Prostate gland (tissue), 2 donors: ENCODE measurements around the gene EFNB3. TPM values are rescaled to one million over a fixed set of nuclear protein-coding genes. Genes with fewer than 3 reads are reported as not detected.

Source experiments
- DNase-seq: peaks from one replicate; pipeline ENCODE4 v3.0.0-alpha.2; 2019; ENCODE audit warnings: low spot score
- H3K27ac ChIP-seq, 2 donors: fragments of 200-600 bp; sonication (generic); 2 replicates each; pipeline ENCODE4 v1.5.1; 2017 to 2019
- H3K27me3 ChIP-seq: fragments of 200-600 bp; sonication (generic); replicated peaks from 2 replicates; pipeline ENCODE4 v1.5.1; 2019; ENCODE audit not compliant: insufficient read depth
- H3K36me3 ChIP-seq, 2 donors: fragments of 200-600 bp; sonication (generic); 1 replicate in 1 of 2; 2 replicates in 1 of 2; pipeline versions ENCODE4 v1.5.1 to v1.8.1; 2017 to 2019
- H3K4me1 ChIP-seq: fragments of 200-600 bp; sonication (generic); replicated peaks from 2 replicates; pipeline ENCODE4 v1.5.1; 2019
- H3K4me3 ChIP-seq, 2 donors: fragments of 200-600 bp; sonication (generic); 2 replicates each; pipeline ENCODE4 v1.5.1; 2017 to 2019
- H3K9me3 ChIP-seq: fragments of 200-600 bp; sonication (generic); 2 replicates; pipeline ENCODE4 v1.5.1; 2017
- POLR2A ChIP-seq: fragments of 450-650 bp; IDR thresholded peaks from one replicate; pipeline ENCODE4 v1.6.1; 2016; ENCODE audit warnings: antibody characterized with exemption, mild to moderate bottlenecking
- POLR2AphosphoS5 ChIP-seq: sonication (generic); formaldehyde crosslinking; IDR thresholded peaks from one replicate; pipeline ENCODE4 v1.6.1; 2017; ENCODE audit warnings: antibody characterized with exemption
- WGBS: methylation state at CpG from one replicate; pipeline ENCODE4 v1.1.5; 2018; 5-methylcytosine and 5-hydroxymethylcytosine counted together
- intact Hi-C: fragments of 100-400 bp; cut with DNase I; formaldehyde crosslinking; loops from one replicate; pipeline ENCODE4 v1.14.2; 2022
- total RNA-seq, 2 donors: library from RNA; depleted of rRNA; stranded (reverse); fragments of >200 nt; gene quantifications; one replicate each; pipeline ENCODE4 v1.1.0, GENCODE V29; 2016
- TF ChIP-seq, protein P1 (sequence below), 4 experiments: fragments of 200-600 bp in 2 of 4; fragments of 450-650 bp in 2 of 4; sonication (generic) in 2 of 4; IDR thresholded peaks; 1 replicate in 3 of 4; 2 replicates in 1 of 4; pipeline ENCODE4 v1.5.1; 2016 to 2019; ENCODE audit warnings: antibody characterized with exemption in 4 of 4, mild to moderate bottlenecking in 2 of 4, moderate library complexity in 2 of 4

Gene EFNB3
- total RNA-seq, 2 donors from 2014 or later, result 3.0 to 5.5 TPM

DNA sequence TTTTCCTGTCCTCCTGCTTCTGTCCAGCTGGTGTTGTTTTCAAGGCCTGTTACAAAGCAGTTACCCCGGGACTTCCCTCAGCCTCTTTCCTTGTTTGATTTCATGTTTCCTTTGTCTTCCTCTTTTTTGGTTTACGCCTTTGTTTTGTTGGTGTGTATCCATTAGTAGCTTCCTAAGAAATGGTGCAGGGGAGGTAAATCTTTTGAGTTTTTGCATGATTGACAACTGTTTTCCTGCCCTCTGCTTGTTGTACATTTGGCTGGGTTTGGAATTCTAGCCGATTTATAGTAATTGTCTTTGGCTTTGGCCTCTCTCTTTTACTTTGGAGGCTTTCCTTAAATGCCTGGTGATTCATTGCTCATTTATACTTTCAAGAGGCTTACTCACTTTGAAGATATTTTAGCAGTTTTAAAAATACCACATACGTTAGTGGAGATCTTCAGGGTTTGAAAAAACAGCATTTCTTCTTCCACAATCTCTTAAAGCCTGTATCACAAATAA is 45.4 kb downstream of the EFNB3 start:
- no peak for DNase-seq
- intact Hi-C loops, result no loop called here
- Histone ChIP-seq H3K4me3 (no peak overlapping the region), H3K4me1 (no peaks in the 10 kb centered on the region), H3K9me3 (no peaks in the 10 kb centered on the region), H3K27ac (no peak overlapping the region), H3K27me3 (no peaks in the 10 kb centered on the region), H3K36me3 (no peaks in the 10 kb centered on the region)
- TF ChIP-seq POLR2A, result no peak
- TF ChIP-seq, protein P1, sequence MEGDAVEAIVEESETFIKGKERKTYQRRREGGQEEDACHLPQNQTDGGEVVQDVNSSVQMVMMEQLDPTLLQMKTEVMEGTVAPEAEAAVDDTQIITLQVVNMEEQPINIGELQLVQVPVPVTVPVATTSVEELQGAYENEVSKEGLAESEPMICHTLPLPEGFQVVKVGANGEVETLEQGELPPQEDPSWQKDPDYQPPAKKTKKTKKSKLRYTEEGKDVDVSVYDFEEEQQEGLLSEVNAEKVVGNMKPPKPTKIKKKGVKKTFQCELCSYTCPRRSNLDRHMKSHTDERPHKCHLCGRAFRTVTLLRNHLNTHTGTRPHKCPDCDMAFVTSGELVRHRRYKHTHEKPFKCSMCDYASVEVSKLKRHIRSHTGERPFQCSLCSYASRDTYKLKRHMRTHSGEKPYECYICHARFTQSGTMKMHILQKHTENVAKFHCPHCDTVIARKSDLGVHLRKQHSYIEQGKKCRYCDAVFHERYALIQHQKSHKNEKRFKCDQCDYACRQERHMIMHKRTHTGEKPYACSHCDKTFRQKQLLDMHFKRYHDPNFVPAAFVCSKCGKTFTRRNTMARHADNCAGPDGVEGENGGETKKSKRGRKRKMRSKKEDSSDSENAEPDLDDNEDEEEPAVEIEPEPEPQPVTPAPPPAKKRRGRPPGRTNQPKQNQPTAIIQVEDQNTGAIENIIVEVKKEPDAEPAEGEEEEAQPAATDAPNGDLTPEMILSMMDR (IDR thresholded peaks at IDR 0.05), result no peak
- no peak for TF ChIP-seq POLR2AphosphoS5
- WGBS, result 60% methylated on average over 4 of the region's 4 CpGs

DNA sequence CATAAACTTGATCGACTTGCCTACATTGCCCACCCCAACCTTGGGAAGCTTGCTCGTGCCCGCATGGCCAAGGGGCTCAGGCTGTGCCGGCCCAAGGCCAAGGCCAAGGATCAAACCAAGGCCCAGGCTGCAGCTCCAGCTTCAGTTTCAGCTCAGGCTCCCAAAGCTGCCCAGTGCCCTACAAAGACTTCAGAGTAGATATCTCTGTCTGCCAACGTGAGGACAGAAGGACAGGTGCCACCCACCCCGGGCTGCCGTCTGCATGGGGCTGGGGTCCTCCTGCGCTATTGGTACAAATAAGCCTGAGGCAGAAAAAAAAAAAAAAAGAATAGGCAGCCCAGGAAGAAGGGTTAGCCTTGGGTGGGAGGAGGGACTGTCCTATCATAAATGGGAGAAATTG is 49.7 kb downstream of the EFNB3 start:
- Histone ChIP-seq H3K27me3 (no peaks in the 10 kb centered on the region), H3K4me3 (no peak overlapping the region), H3K27ac (no peak overlapping the region), H3K36me3 (no peaks in the 10 kb centered on the region), H3K4me1 (no peaks in the 10 kb centered on the region), H3K9me3 (no peaks in the 10 kb centered on the region)
- no peak for DNase-seq
- 79% methylated on average over 8 of the region's 8 CpGs for WGBS
- intact Hi-C loops, result no loop called here
- no peak for TF ChIP-seq POLR2AphosphoS5
- TF ChIP-seq, protein P1 (IDR thresholded peaks at IDR 0.05), result no peak
- TF ChIP-seq POLR2A, result no peak

DNA sequence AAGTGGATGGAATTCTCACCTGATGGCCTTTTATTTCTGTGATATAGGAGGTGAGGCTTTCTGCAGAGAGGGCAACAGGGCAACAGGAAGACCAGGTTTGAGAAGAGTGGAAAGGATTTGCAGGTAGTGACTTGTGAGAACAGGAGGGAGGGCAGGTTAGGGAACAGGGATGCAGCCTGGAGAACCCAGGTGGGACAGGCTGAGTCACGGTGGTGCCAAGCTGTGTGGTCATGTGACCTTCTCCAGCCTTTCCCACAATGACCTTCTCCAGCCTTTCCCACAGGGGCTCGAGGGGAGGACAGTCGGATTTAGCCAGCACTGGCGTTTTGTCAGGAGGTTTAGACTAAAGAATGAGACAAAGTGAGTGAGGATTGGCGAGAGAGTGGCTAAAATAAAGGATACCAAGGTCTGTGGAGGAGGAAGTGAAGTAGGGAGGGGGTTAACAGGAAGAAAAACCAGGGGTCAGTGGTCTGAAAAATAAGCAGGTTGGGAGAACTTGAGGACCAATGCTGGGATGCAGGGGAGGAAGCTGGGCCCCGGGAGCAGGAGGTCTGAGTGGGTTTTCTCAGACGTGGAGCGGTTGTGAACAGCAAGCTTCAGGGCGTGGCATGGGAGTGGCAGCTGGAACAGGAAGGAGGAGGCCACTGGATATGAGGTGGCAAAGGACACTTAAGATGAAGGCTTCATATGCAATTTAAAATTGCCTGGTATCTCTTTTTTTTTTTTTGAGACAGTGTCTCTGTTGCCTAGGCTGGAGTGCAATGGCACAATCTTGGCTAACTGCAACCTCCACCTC is 50.3 kb downstream of the EFNB3 start:
- intact Hi-C loops, result no loop called here
- Histone ChIP-seq H3K36me3 (no peaks in the 10 kb centered on the region), H3K4me1 (no peaks in the 10 kb centered on the region), H3K9me3 (no peaks in the 10 kb centered on the region), H3K27ac (no peak overlapping the region), H3K4me3 (no peak overlapping the region), H3K27me3 (no peaks in the 10 kb centered on the region)
- TF ChIP-seq POLR2AphosphoS5, result no peak
- TF ChIP-seq POLR2A, result no peak
- TF ChIP-seq, protein P1 (IDR thresholded peaks at IDR 0.05), result no peak
- DNase-seq, result no peak
- WGBS, result 53% methylated on average over 9 of the region's 9 CpGs

DNA sequence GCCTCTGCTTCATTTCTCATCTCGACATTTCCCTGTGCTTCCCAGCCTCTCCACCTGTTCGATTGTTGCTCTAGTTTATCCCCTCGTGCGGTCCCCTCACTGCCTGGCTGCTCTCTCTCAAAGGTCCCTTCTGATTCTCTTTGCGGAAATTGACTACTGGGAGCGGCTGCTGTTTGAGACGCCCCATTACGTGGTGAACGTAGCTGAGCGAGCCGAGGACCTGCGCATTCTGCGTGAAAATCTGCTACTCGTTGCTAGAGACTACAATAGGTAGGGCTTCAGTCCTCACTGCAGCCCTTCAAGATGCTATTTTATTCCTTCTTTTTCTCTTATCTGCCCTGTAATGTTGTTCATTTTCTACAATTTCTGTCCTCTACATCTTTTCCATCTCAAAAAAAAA is 52.0 kb downstream of the EFNB3 start:
- intact Hi-C loops, result no loop called here
- Histone ChIP-seq H3K36me3 (no peaks in the 10 kb centered on the region), H3K4me3 (no peak overlapping the region), H3K27me3 (no peaks in the 10 kb centered on the region), H3K4me1 (no peaks in the 10 kb centered on the region), H3K27ac (no peak overlapping the region), H3K9me3 (no peaks in the 10 kb centered on the region)
- TF ChIP-seq POLR2AphosphoS5 (no peak), POLR2A (no peak)
- TF ChIP-seq, protein P1 (IDR thresholded peaks at IDR 0.05), result no peak
- DNase-seq, result no peak
- WGBS, result 89% methylated on average over 14 of the region's 14 CpGs

Other genes with a start within 250 kb of the EFNB3 start
- 10 to 100 TPM; 60.5 to 69.4 TPM for gene ZBTB4, start 225.6 kb upstream of the EFNB3 start, total RNA-seq
- gene SLC35G6, start 223.8 kb upstream of the EFNB3 start, total RNA-seq, result not detected
- gene POLR2A, start 220.8 kb upstream of the EFNB3 start, total RNA-seq, result 100 to 1,000 TPM in 1 of 2 donors, 10 to 100 TPM in 1; 79.7 to 217 TPM
- 10 to 100 TPM; 29.9 to 47.9 TPM for gene TNFSF12, start 156.1 kb upstream of the EFNB3 start, total RNA-seq
- gene TNFSF13, start 146.5 kb upstream of the EFNB3 start, total RNA-seq, result 10 to 100 TPM; 20.4 to 21.1 TPM
- 10 to 100 TPM; 39.6 to 65.7 TPM for gene SENP3, start 143.3 kb upstream of the EFNB3 start, total RNA-seq
- 10 to 100 TPM; 12.3 to 17.3 TPM for gene CD68, start 125.6 kb upstream of the EFNB3 start, total RNA-seq
- 100 to 1,000 TPM; 101 to 239 TPM for gene MPDU1, start 121.3 kb upstream of the EFNB3 start, total RNA-seq
- 10 to 100 TPM in 1 of 2 donors, 1 to 10 TPM in 1; 6.3 to 15.0 TPM for gene SOX15, start 115.1 kb upstream of the EFNB3 start, total RNA-seq
- gene FXR2, start 90.3 kb upstream of the EFNB3 start, total RNA-seq, result 10 to 100 TPM; 27.1 to 51.4 TPM
- gene SAT2, start 77.4 kb upstream of the EFNB3 start, total RNA-seq, result 100 to 1,000 TPM in 1 of 2 donors, 10 to 100 TPM in 1; 83.3 to 139 TPM
- gene SHBG, start 75.1 kb upstream of the EFNB3 start, total RNA-seq, result 1 to 10 TPM in 1 of 2 donors, not detected in 1; 2.1 TPM
- gene ATP1B2, start 54.3 kb upstream of the EFNB3 start, total RNA-seq, result 10 to 100 TPM in 1 of 2 donors, under 1 TPM in 1; 0.82 to 11.7 TPM
- gene TP53, start 17.7 kb upstream of the EFNB3 start, total RNA-seq, result 10 to 100 TPM; 52.3 to 65.0 TPM
- 1 to 10 TPM; 8.6 to 9.4 TPM for gene WRAP53, start 16.7 kb upstream of the EFNB3 start, total RNA-seq
- 1 to 10 TPM in 1 of 2 donors, under 1 TPM in 1; 0.09 to 4.9 TPM for gene DNAH2, start 12.5 kb downstream of the EFNB3 start, total RNA-seq
- gene KDM6B, start 129.0 kb downstream of the EFNB3 start, total RNA-seq, result 10 to 100 TPM; 12.7 to 30.2 TPM
- gene TMEM88, start 149.9 kb downstream of the EFNB3 start, total RNA-seq, result 10 to 100 TPM; 11.1 to 15.7 TPM
- gene NAA38, start 152.4 kb downstream of the EFNB3 start, total RNA-seq, result 100 to 1,000 TPM in 1 of 2 donors, 10 to 100 TPM in 1; 74.6 to 163 TPM
- 10 to 100 TPM in 1 of 2 donors, 1 to 10 TPM in 1; 5.7 to 20.8 TPM for gene CYB5D1, start 152.8 kb downstream of the EFNB3 start, total RNA-seq
- gene CHD3, start 183.6 kb downstream of the EFNB3 start, total RNA-seq, result 100 to 1,000 TPM; 166 to 196 TPM
- gene RNF227, start 211.1 kb downstream of the EFNB3 start, total RNA-seq, result 10 to 100 TPM in 1 of 2 donors, 1 to 10 TPM in 1; 7.8 to 32.4 TPM
- gene KCNAB3, start 224.7 kb downstream of the EFNB3 start, total RNA-seq, result 1 to 10 TPM; 1.2 to 4.5 TPM
- gene TRAPPC1, start 226.7 kb downstream of the EFNB3 start, total RNA-seq, result 10 to 100 TPM; 57.9 to 70.9 TPM
- gene CNTROB, start 227.0 kb downstream of the EFNB3 start, total RNA-seq, result 10 to 100 TPM; 25.2 to 42.0 TPM